ENCODE data around the gene ZNF407. TPM values are rescaled to one million over a fixed set of nuclear protein-coding genes. Genes with fewer than 3 reads are reported as not detected.

The ZNF407 gene
- total RNA-seq, 2 experiments from 2014 or later: 23.2 to 24.7 TPM

DNA sequence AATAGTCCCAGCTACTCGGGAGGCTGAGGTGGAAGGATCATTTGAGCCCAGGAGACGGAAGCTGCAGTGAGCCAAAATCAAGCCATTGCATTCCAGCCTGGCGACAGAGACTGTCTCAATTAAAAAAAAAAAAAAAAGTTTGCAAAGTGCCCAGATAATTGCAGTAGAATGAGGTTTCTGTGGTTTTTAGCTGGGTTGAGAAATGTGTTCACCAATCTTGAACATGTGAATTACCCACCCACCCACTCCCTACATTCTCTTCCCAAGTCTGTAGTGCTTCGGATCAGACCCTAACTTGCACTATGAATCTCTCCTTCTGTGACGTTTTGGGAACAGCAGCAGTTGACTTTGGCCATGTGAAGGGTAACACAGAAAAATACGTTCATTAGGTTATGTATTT is 363.9 kb downstream of the ZNF407 start:
- Histone ChIP-seq H3K27ac (ENCODE audit: low read depth in 1 of 2, low read length in 2 of 2) (no peak overlapping the region), H3K36me3 (ENCODE audit: insufficient read depth, low read length) (peaks cover 3% of the 10 kb centered on the region), H3K4me3 (ENCODE audit: low read length) (no peak overlapping the region), H3K27me3 (ENCODE audit: control insufficient read depth in 1 of 2, insufficient read depth in 2 of 2, low read length in 2 of 2) (no peaks in the 10 kb centered on the region), H3K4me1 (ENCODE audit: insufficient read depth, low read length) (peaks cover 3% of the 10 kb centered on the region), H3K9me3 (ENCODE audit: control insufficient read depth in 1 of 2, insufficient read depth in 1 of 2, low read length in 2 of 2) (no peaks in the 10 kb centered on the region)
- TF ChIP-seq, protein P1, sequence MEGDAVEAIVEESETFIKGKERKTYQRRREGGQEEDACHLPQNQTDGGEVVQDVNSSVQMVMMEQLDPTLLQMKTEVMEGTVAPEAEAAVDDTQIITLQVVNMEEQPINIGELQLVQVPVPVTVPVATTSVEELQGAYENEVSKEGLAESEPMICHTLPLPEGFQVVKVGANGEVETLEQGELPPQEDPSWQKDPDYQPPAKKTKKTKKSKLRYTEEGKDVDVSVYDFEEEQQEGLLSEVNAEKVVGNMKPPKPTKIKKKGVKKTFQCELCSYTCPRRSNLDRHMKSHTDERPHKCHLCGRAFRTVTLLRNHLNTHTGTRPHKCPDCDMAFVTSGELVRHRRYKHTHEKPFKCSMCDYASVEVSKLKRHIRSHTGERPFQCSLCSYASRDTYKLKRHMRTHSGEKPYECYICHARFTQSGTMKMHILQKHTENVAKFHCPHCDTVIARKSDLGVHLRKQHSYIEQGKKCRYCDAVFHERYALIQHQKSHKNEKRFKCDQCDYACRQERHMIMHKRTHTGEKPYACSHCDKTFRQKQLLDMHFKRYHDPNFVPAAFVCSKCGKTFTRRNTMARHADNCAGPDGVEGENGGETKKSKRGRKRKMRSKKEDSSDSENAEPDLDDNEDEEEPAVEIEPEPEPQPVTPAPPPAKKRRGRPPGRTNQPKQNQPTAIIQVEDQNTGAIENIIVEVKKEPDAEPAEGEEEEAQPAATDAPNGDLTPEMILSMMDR (IDR thresholded peaks at IDR 0.05): no peak
- CTCF ChIA-PET: no interaction called here
- DNase-seq (no peak), ATAC-seq (ENCODE audit: poor library complexity) (no peak)
- POLR2A ChIA-PET: no interaction called here
- H3K36me3 Mint-ChIP-seq (ENCODE audit: low read depth): peaks cover 22% of the 10 kb centered on the region
- no peak overlapping the region for H3K27ac Mint-ChIP-seq
- H3K27me3 Mint-ChIP-seq: no peaks in the 10 kb centered on the region
- intact Hi-C loops (cut with DNase I, micrococcal nuclease): no loop called here
- H3K4me3 Mint-ChIP-seq: no peak overlapping the region
- H3K4me1 Mint-ChIP-seq (ENCODE audit: low read depth): no peaks in the 10 kb centered on the region
- H3K9me3 Mint-ChIP-seq: peaks cover 2% of the 10 kb centered on the region

DNA sequence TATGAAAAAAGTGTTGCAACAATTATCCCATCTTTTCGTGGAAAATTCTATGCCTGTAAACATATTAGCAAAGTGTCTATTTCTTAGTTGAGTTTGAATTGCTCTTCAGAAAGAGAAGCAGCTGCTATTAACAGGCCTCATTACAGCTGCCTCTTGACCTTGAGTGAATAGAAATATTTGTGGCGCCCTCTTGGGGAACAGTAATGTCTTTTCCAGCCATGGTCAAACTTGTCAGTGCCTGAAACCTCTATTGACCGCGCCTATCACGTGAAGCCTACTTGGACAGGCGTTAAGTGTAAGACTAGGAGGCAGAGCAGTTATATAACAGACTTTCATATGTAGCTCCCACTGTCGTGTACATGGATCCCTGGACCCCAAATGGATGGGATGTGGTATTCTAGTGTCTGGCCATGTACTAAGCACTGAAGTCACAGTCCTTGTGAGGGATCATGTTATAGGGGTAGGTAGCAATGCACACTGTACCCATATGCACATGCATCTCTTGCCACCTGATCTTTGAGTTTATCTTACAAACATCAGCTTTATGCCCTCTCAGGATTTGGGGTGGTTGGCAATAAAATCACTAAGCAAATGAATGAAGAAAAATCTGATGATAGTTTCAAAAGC is 366.3 kb downstream of the ZNF407 start:
- no peaks in the 10 kb centered on the region for H3K27me3 Mint-ChIP-seq
- CTCF ChIA-PET: interaction anchor here (1.1 kb wide), 1 partner anchor 95 kb away, joined by 3 read pairs; no protein-coding TSS in a partner anchor
- no peaks in the 10 kb centered on the region for H3K4me1 Mint-ChIP-seq (ENCODE audit: low read depth)
- DNase-seq: peak in 4 of 14 experiments; percentile 19 to 33 (median 28)
- no peak overlapping the region for H3K4me3 Mint-ChIP-seq
- TF ChIP-seq, protein P1 (IDR thresholded peaks at IDR 0.05): no peak
- ATAC-seq (ENCODE audit: poor library complexity): no peak
- H3K9me3 Mint-ChIP-seq: peaks cover 2% of the 10 kb centered on the region
- H3K27ac Mint-ChIP-seq: no peak overlapping the region
- H3K9me3 ChIP-seq (ENCODE audit: control insufficient read depth in 1 of 2, insufficient read depth in 1 of 2, low read length in 2 of 2): no peaks in the 10 kb centered on the region
- no peaks in the 10 kb centered on the region for H3K4me1 ChIP-seq (ENCODE audit: insufficient read depth, low read length)
- intact Hi-C loops (cut with DNase I, micrococcal nuclease): no loop called here
- peaks cover 11% of the 10 kb centered on the region for H3K36me3 Mint-ChIP-seq (ENCODE audit: low read depth)
- H3K36me3 ChIP-seq (ENCODE audit: insufficient read depth, low read length): peaks cover 3% of the 10 kb centered on the region
- no peak overlapping the region for H3K27ac ChIP-seq (ENCODE audit: low read depth in 1 of 2, low read length in 2 of 2)
- no peaks in the 10 kb centered on the region for H3K27me3 ChIP-seq (ENCODE audit: control insufficient read depth in 1 of 2, insufficient read depth in 2 of 2, low read length in 2 of 2)
- no peak overlapping the region for H3K4me3 ChIP-seq (ENCODE audit: low read length)
- POLR2A ChIA-PET: no interaction called here

DNA sequence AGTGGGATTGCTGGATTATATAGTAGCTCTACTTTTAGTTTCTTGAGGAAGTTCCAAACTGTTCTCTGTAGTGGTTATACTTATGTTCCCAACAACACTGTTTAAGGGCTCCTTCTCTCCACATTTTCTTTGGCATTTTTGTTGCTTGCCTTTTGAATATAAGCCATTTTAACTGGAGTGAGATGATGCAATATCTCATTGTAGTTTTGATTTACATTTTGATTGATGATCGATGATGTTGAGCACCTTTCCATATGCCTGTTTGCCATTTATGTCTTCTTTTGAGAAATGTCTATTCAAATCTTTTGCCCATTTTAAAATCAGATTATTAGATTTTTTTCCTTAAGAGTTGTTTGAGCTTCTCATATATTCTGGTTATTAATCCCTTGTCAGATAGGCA is 368.0 kb downstream of the ZNF407 start:
- intact Hi-C loops (cut with DNase I, micrococcal nuclease): no loop called here
- POLR2A ChIA-PET: no interaction called here

More for the DNA sequence above, 368.0 kb downstream of the ZNF407 start:
- no peaks in the 10 kb centered on the region for H3K4me1 ChIP-seq (ENCODE audit: insufficient read depth, low read length)
- Mint-ChIP-seq H3K4me3 (no peak overlapping the region), H3K9me3 (peaks cover 2% of the 10 kb centered on the region), H3K4me1 (ENCODE audit: low read depth) (no peaks in the 10 kb centered on the region), H3K36me3 (ENCODE audit: low read depth) (peaks cover 11% of the 10 kb centered on the region), H3K27me3 (no peaks in the 10 kb centered on the region), H3K27ac (no peak overlapping the region)
- no peaks in the 10 kb centered on the region for H3K36me3 ChIP-seq (ENCODE audit: insufficient read depth, low read length)
- H3K4me3 ChIP-seq (ENCODE audit: low read length): no peak overlapping the region
- H3K27ac ChIP-seq (ENCODE audit: low read depth in 1 of 2, low read length in 2 of 2): no peak overlapping the region
- no peak for ATAC-seq (ENCODE audit: poor library complexity)
- CTCF ChIA-PET: no interaction called here
- TF ChIP-seq, protein P1 (IDR thresholded peaks at IDR 0.05): no peak
- no peaks in the 10 kb centered on the region for H3K27me3 ChIP-seq (ENCODE audit: control insufficient read depth in 1 of 2, insufficient read depth in 2 of 2, low read length in 2 of 2)
- H3K9me3 ChIP-seq (ENCODE audit: control insufficient read depth in 1 of 2, insufficient read depth in 1 of 2, low read length in 2 of 2): no peaks in the 10 kb centered on the region
- no peak for DNase-seq
